KMS-11 (cell line): ENCODE measurements around the gene TBXAS1.

Experiments used
- H2AFZ ChIP-seq: fragments of 200-600 bp; sonication (generic); 2 replicates; pipeline ENCODE4 v1.6.1; 2016; ENCODE audit warnings: antibody characterized with exemption, mixed run types, low read depth
- H3K27ac ChIP-seq: fragments of 200-600 bp; sonication (generic); 2 replicates; pipeline ENCODE4 v1.6.1; 2016; ENCODE audit warnings: mild to moderate bottlenecking, mixed run types
- H3K27me3 ChIP-seq: fragments of 200-600 bp; sonication (generic); 2 replicates; pipeline ENCODE4 v1.6.1; 2017; ENCODE audit warnings: mild to moderate bottlenecking, low read depth, mixed run types, moderate library complexity; ENCODE audit not compliant: insufficient read depth
- H3K36me3 ChIP-seq: fragments of 200-600 bp; sonication (generic); 2 replicates; pipeline ENCODE4 v1.6.1; 2017; ENCODE audit warnings: mild to moderate bottlenecking, mixed run types; ENCODE audit not compliant: insufficient read depth
- H3K4me1 ChIP-seq: fragments of 200-600 bp; sonication (generic); 2 replicates; pipeline ENCODE4 v1.6.1; 2016; ENCODE audit warnings: mild to moderate bottlenecking, low read depth, mixed run types; ENCODE audit not compliant: poor library complexity, severe bottlenecking
- H3K4me2 ChIP-seq: fragments of 200-600 bp; sonication (generic); 2 replicates; pipeline ENCODE4 v1.7.0; 2016; ENCODE audit warnings: mild to moderate bottlenecking, mixed run types
- H3K4me3 ChIP-seq: fragments of 200-600 bp; sonication (generic); IDR thresholded peaks from 2 replicates; pipeline ENCODE4 v1.6.1; 2017; ENCODE audit warnings: low read depth, low read length, mixed read lengths; ENCODE audit not compliant: insufficient read depth
- H3K79me2 ChIP-seq: fragments of 200-600 bp; sonication (generic); 2 replicates; pipeline ENCODE4 v1.6.1; 2016; ENCODE audit warnings: low read depth, mixed run types; ENCODE audit not compliant: insufficient read depth
- H3K9ac ChIP-seq: fragments of 200-600 bp; sonication (generic); 2 replicates; pipeline ENCODE4 v1.6.1; 2016; ENCODE audit warnings: mild to moderate bottlenecking, mixed run types
- H4K20me1 ChIP-seq: fragments of 200-600 bp; sonication (generic); 2 replicates; pipeline ENCODE4 v1.6.1; 2016; ENCODE audit warnings: mild to moderate bottlenecking, mixed run types; ENCODE audit not compliant: insufficient read depth
- TF ChIP-seq, protein P1 (sequence below): fragments of 200-600 bp; sonication (generic); conservative IDR thresholded peaks from 2 replicates; pipeline ENCODE4 v1.6.1; 2017; ENCODE audit warnings: low read depth, mild to moderate bottlenecking, antibody characterized with exemption, low read length, moderate library complexity, mixed read lengths

The TBXAS1 gene

DNA sequence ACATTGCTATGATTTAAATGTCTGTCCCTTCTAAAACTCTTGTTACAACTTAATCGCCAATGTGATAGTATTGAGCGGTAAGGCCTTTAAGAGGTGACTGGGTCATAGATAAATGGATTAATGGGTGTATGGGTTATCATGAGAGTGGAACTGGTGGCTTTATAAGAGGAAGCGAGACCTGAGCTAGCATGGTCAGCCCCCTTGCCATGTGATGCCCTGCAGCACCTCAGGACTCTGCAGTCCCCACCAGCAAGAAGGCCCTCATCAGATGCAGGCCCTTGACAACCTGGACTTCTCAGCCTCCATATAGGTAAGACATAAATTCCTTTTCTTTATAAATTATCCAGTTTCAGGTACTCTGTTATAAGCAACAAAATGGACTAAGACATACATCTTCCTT is 218.1 kb downstream of the TBXAS1 start:
- no peaks in the 10 kb centered on the region for H3K4me1 ChIP-seq
- no peaks in the 10 kb centered on the region for H3K27me3 ChIP-seq
- no peak overlapping the region for H3K27ac ChIP-seq
- H3K4me3 ChIP-seq: no peak overlapping the region
- no peak overlapping the region for H3K4me2 ChIP-seq
- no peaks in the 10 kb centered on the region for H3K79me2 ChIP-seq
- H3K9ac ChIP-seq: no peak overlapping the region
- H2AFZ ChIP-seq: no peak overlapping the region
- H3K36me3 ChIP-seq: no peaks in the 10 kb centered on the region
- TF ChIP-seq, protein P1, sequence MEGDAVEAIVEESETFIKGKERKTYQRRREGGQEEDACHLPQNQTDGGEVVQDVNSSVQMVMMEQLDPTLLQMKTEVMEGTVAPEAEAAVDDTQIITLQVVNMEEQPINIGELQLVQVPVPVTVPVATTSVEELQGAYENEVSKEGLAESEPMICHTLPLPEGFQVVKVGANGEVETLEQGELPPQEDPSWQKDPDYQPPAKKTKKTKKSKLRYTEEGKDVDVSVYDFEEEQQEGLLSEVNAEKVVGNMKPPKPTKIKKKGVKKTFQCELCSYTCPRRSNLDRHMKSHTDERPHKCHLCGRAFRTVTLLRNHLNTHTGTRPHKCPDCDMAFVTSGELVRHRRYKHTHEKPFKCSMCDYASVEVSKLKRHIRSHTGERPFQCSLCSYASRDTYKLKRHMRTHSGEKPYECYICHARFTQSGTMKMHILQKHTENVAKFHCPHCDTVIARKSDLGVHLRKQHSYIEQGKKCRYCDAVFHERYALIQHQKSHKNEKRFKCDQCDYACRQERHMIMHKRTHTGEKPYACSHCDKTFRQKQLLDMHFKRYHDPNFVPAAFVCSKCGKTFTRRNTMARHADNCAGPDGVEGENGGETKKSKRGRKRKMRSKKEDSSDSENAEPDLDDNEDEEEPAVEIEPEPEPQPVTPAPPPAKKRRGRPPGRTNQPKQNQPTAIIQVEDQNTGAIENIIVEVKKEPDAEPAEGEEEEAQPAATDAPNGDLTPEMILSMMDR: no peak
- H4K20me1 ChIP-seq: no peaks in the 10 kb centered on the region

DNA sequence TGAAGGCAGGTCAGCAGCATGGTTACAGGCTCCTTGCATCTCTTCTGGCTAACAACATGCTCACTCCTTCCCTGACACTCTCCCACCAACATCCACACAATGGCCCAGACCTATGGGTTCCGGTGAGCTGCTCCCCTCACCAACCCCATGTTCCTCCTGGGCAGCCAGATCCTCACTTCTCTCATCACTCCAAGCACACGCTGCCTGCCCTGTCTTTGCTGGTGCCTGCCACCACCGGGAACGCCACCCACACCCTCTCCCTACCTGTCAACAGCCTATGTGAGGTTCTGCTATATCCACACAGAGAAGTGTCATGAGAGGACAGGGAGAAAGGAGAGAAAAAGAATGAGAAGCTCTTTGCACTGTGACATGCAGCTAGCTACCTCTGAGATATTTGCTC is 219.1 kb downstream of the TBXAS1 start:
- TF ChIP-seq, protein P1: no peak
- H3K79me2 ChIP-seq: no peaks in the 10 kb centered on the region
- H3K9ac ChIP-seq: no peak overlapping the region
- H3K4me1 ChIP-seq: peaks cover under 1% of the 10 kb centered on the region
- no peaks in the 10 kb centered on the region for H3K27me3 ChIP-seq
- H3K4me2 ChIP-seq: no peak overlapping the region
- no peak overlapping the region for H3K27ac ChIP-seq
- H4K20me1 ChIP-seq: no peaks in the 10 kb centered on the region
- H3K4me3 ChIP-seq: no peak overlapping the region
- no peak overlapping the region for H2AFZ ChIP-seq
- H3K36me3 ChIP-seq: no peaks in the 10 kb centered on the region

DNA sequence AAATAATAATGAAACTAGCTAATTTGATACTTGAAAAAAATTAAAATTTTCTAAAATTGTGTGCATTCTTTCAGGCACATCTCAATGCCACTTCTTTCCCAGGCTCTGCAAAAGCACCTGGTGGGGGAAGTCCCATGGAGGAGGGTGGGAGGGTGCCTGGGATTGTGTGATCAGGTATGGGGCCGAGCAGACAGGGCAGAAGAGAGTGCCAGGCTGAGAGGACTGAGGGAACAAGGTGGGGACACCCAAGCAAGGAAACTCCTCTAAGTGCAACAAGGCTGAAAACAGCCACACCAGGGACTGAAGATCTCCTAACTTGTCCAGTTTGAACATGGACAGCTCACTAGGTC is 219.9 kb downstream of the TBXAS1 start:
- no peaks in the 10 kb centered on the region for H3K79me2 ChIP-seq
- H3K27me3 ChIP-seq: no peaks in the 10 kb centered on the region
- H3K9ac ChIP-seq: no peak overlapping the region
- no peaks in the 10 kb centered on the region for H3K36me3 ChIP-seq
- H3K4me2 ChIP-seq: no peak overlapping the region
- H2AFZ ChIP-seq: no peak overlapping the region
- no peak overlapping the region for H3K4me3 ChIP-seq
- TF ChIP-seq, protein P1: no peak
- H3K4me1 ChIP-seq: peaks cover 8% of the 10 kb centered on the region
- no peak overlapping the region for H3K27ac ChIP-seq
- no peaks in the 10 kb centered on the region for H4K20me1 ChIP-seq

DNA sequence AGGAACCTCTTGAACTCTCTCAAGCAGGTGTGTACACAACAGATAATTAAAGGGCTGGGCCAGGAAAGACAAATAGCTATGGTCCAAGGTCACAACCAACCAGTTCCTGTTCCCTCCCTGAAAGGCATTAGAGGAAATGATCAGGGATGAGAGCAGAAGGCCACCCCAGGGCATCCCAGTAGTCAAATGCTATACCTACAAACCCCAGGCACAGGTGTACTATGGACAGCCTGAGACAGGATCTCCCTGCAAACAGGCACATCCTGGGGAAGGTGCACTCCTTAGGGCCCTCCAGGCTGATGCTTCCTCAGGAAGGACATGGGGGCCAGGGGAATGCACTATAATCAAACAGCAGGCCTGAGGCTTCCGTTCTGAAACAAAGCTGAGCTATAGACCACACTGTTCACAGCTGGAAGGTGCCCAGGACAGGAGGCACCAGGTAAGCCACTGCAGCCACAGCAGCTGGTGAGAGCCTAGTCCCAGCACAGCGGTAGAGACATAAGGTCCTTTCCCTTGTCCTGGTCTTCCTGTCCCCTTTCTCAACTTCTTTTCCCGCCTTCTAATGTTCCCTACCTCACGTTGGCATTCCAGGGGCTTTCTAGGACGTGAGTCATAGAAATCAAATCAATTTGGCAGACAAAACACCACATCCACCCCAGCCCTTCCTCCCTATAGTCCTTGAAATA is 220.4 kb downstream of the TBXAS1 start:
- no peaks in the 10 kb centered on the region for H3K27me3 ChIP-seq
- peaks cover 13% of the 10 kb centered on the region for H3K4me1 ChIP-seq
- no peak overlapping the region for H3K4me3 ChIP-seq
- no peaks in the 10 kb centered on the region for H3K36me3 ChIP-seq
- H3K4me2 ChIP-seq: no peak overlapping the region
- TF ChIP-seq, protein P1: no peak
- H3K9ac ChIP-seq: no peak overlapping the region
- H2AFZ ChIP-seq: no peak overlapping the region
- H3K79me2 ChIP-seq: no peaks in the 10 kb centered on the region
- H4K20me1 ChIP-seq: no peaks in the 10 kb centered on the region
- H3K27ac ChIP-seq: no peak overlapping the region
